Anterior cingulate cortex (tissue), 58 donors: Measurements from ENCODE around the gene PDZD2.
A peak's percentile ranks its signal among the peaks of the same experiment; 100 is the strongest.

Experiments
- DNase-seq, 58 donors: peaks; one replicate each; lab custom pipeline; 2025; lab: John Stamatoyannopoulos, UW

Gene PDZD2

GRCh38 chr5:31635446-31635845, 3.5 kb upstream of the PDZD2 start:
- no peak for DNase-seq

GRCh38 chr5:31637851-31638250, 1.1 kb upstream of the PDZD2 start:
- DNase-seq, result no peak

GRCh38 chr5:31638345-31638744, 586 bp upstream of the PDZD2 start:
- DNase-seq, result peak in 13 of 58 donors; percentile 6 to 59 (median 32)

GRCh38 chr5:31639481-31640411, 815 bp downstream of the PDZD2 start:
- DNase-seq, result peak in 10 of 58 donors; percentile 12 to 61 (median 40)

GRCh38 chr5:31640573-31640972, 1.6 kb downstream of the PDZD2 start:
- peak in 1 of 58 donors; percentile 39 for DNase-seq

GRCh38 chr5:31641059-31641458, 2.1 kb downstream of the PDZD2 start:
- no peak for DNase-seq

- DNase-seq, result no peak
These were observed 2.6 kb downstream of the PDZD2 start for GRCh38 chr5:31641575-31641974.

GRCh38 chr5:31645420-31646081, 6.6 kb downstream of the PDZD2 start:
- peak in 5 of 58 donors; percentile 6 to 11 (median 7) for DNase-seq

- no peak for DNase-seq
These were observed 9.4 kb downstream of the PDZD2 start for GRCh38 chr5:31648326-31648725.

GRCh38 chr5:31651241-31651640, 12.3 kb downstream of the PDZD2 start:
- peak in 4 of 58 donors; percentile 5 to 38 (median 29) for DNase-seq

- no peak for DNase-seq
These were observed 16.6 kb downstream of the PDZD2 start for GRCh38 chr5:31655491-31655890.

- no peak for DNase-seq
These were observed 17.9 kb downstream of the PDZD2 start for GRCh38 chr5:31656806-31657205.

- no peak for DNase-seq
These were observed 18.5 kb downstream of the PDZD2 start for GRCh38 chr5:31657315-31657979.

GRCh38 chr5:31661257-31661656, 22.3 kb downstream of the PDZD2 start:
- no peak for DNase-seq

GRCh38 chr5:31663519-31663918, 24.6 kb downstream of the PDZD2 start:
- peak in 2 of 58 donors; percentile 12 to 15 for DNase-seq

GRCh38 chr5:31664566-31664965, 25.6 kb downstream of the PDZD2 start:
- DNase-seq, result no peak

GRCh38 chr5:31671339-31671741, 32.4 kb downstream of the PDZD2 start:
- peak in 50 of 58 donors; percentile 3 to 79 (median 40) for DNase-seq

- no peak for DNase-seq
These were observed 35.5 kb downstream of the PDZD2 start for GRCh38 chr5:31674371-31674951.

- DNase-seq, result no peak
These were observed 36.5 kb downstream of the PDZD2 start for GRCh38 chr5:31675472-31675871.

- DNase-seq, result peak in 13 of 58 donors; percentile 5 to 50 (median 14)
These were observed 39.2 kb downstream of the PDZD2 start for GRCh38 chr5:31678180-31678579.

- DNase-seq, result peak in 36 of 58 donors; percentile 4 to 63 (median 22)
These were observed 41.6 kb downstream of the PDZD2 start for GRCh38 chr5:31680528-31680927.
